ENCODE results near the gene SNAI1. TPM values are rescaled to one million over a fixed set of nuclear protein-coding genes. Genes with fewer than 3 reads are reported as not detected.
"Not testable (repeated sequence)": the region's sequence is repeated elsewhere in the genome, so short reads cannot be mapped to it uniquely, and the experiment has no call there.

SNAI1 gene
- total RNA-seq, 1 experiment from 2014 or later = 0.22 TPM

GRCh38 chr20:50008007-50008406 is 25.2 kb downstream of the SNAI1 start:
- Histone ChIP-seq H2AFZ (ENCODE audit: low read length) (no peak overlapping the region), H4K20me1 (ENCODE audit: insufficient read depth, low read depth, low read length) (no peaks in the 10 kb centered on the region)

GRCh38 chr20:50009521-50010454 is 27.0 kb downstream of the SNAI1 start:
- Histone ChIP-seq H3K4me2 (ENCODE audit: low read depth, low read length, poor library complexity, severe bottlenecking) (no peak overlapping the region), H3K36me3 (ENCODE audit: insufficient read depth, low read length) (no peaks in the 10 kb centered on the region), H3K9me3 (ENCODE audit: low read length) (no peaks in the 10 kb centered on the region), H3K4me1 (ENCODE audit: low read length) (no peaks in the 10 kb centered on the region), H3K9me2 (replicated peaks; ENCODE audit: insufficient read depth, low read length) (no peaks in the 10 kb centered on the region), H3K4me3 (ENCODE audit: low read length) (no peak overlapping the region), H4K20me1 (ENCODE audit: insufficient read depth, low read depth, low read length) (no peaks in the 10 kb centered on the region), H2AFZ (ENCODE audit: low read length) (no peak overlapping the region), H3K9ac (ENCODE audit: low read length) (no peak overlapping the region), H3K79me2 (ENCODE audit: low read length) (no peaks in the 10 kb centered on the region), H3K27me3 (ENCODE audit: low read length) (no peaks in the 10 kb centered on the region), H3K27ac (ENCODE audit: low read length) (no peak overlapping the region)
- DNase-seq = no peak

More at GRCh38 chr20:50008007-50008406, 25.2 kb downstream of the SNAI1 start:
- no peaks in the 10 kb centered on the region for H3K27me3 ChIP-seq (ENCODE audit: low read length)
- H3K27ac ChIP-seq (ENCODE audit: low read length) = no peak overlapping the region
- H3K9me2 ChIP-seq (replicated peaks; ENCODE audit: insufficient read depth, low read length) = no peaks in the 10 kb centered on the region
- H3K4me1 ChIP-seq (ENCODE audit: low read length) = no peaks in the 10 kb centered on the region
- DNase-seq = no peak
- H3K4me2 ChIP-seq (ENCODE audit: low read depth, low read length, poor library complexity, severe bottlenecking) = no peak overlapping the region
- H3K9ac ChIP-seq (ENCODE audit: low read length) = no peak overlapping the region
- H3K9me3 ChIP-seq (ENCODE audit: low read length) = no peaks in the 10 kb centered on the region
- H3K36me3 ChIP-seq (ENCODE audit: insufficient read depth, low read length) = no peaks in the 10 kb centered on the region
- no peaks in the 10 kb centered on the region for H3K79me2 ChIP-seq (ENCODE audit: low read length)
- H3K4me3 ChIP-seq (ENCODE audit: low read length) = no peak overlapping the region

- not testable (repeated sequence) for H3K27ac ChIP-seq (ENCODE audit: low read length); H4K20me1 ChIP-seq (ENCODE audit: insufficient read depth, low read depth, low read length); H3K9me2 ChIP-seq (replicated peaks; ENCODE audit: insufficient read depth, low read length); DNase-seq; H3K9ac ChIP-seq (ENCODE audit: low read length); H2AFZ ChIP-seq (ENCODE audit: low read length); H3K36me3 ChIP-seq (ENCODE audit: insufficient read depth, low read length); H3K4me1 ChIP-seq (ENCODE audit: low read length); H3K4me3 ChIP-seq (ENCODE audit: low read length); H3K9me3 ChIP-seq (ENCODE audit: low read length); H3K4me2 ChIP-seq (ENCODE audit: low read depth, low read length, poor library complexity, severe bottlenecking); H3K27me3 ChIP-seq (ENCODE audit: low read length); H3K79me2 ChIP-seq (ENCODE audit: low read length)
Measured at GRCh38 chr20:50011597-50011996, 28.8 kb downstream of the SNAI1 start.

DNA sequence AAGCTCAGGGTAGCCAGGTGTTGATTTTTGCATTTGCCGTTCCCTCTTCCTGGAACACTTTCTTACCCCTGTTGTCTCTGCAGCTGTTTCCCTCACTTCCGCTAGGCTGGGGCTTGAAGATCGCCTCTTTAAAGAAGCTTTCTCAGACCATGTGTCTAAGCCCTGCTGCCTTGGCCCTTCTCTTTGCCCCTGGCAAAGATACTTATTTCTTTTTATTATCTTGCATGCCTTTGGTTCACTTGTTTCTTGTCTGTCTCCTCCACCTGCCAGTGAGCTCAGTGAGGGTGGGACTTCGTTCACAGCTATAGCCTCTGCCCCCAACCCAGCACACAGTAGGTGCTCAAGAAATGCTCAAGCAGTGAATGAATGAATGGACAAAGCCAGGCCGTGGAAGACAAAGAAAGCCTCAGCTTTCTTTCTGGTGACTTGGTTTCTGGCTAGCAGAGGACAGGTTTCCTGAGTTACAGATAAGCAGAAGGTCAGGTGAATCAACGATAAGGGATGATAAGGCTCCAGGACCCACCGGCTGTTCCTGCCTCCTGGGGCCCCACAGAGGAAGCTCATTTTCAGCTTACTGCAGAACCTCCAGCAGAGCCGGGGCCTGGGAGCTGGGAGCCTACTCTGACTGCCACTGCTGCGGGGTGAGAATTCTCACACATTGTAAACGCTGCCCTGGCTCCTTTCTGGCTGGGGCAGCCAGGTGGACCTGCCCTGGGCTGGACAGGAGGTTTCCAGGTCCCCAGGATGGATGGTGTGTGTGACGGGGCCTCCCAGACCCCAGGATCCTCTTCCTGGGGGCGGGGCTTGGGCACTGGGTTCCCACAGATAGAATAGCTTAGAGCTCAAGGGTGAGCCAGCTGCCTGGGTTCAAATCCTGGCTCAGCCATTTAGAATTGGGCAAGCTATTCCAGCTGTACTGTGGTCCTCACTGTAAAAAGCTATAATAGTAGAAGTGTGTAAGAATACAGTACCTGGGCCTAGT is 29.8 kb downstream of the SNAI1 start:
- Histone ChIP-seq H4K20me1 (ENCODE audit: insufficient read depth, low read depth, low read length) (no peaks in the 10 kb centered on the region), H3K27ac (ENCODE audit: low read length) (no peak overlapping the region), H3K9me3 (ENCODE audit: low read length) (no peaks in the 10 kb centered on the region), H3K4me2 (ENCODE audit: low read depth, low read length, poor library complexity, severe bottlenecking) (no peak overlapping the region), H3K4me1 (ENCODE audit: low read length) (no peaks in the 10 kb centered on the region), H3K27me3 (ENCODE audit: low read length) (no peaks in the 10 kb centered on the region), H2AFZ (ENCODE audit: low read length) (no peak overlapping the region), H3K36me3 (ENCODE audit: insufficient read depth, low read length) (no peaks in the 10 kb centered on the region), H3K9me2 (replicated peaks; ENCODE audit: insufficient read depth, low read length) (no peaks in the 10 kb centered on the region), H3K4me3 (ENCODE audit: low read length) (no peak overlapping the region), H3K9ac (ENCODE audit: low read length) (no peak overlapping the region), H3K79me2 (ENCODE audit: low read length) (no peaks in the 10 kb centered on the region)
- DNase-seq = peak; percentile 61

GRCh38 chr20:50013976-50014375 is 31.2 kb downstream of the SNAI1 start:
- no peak overlapping the region for H3K9ac ChIP-seq (ENCODE audit: low read length)
- H2AFZ ChIP-seq (ENCODE audit: low read length) = no peak overlapping the region
- no peaks in the 10 kb centered on the region for H3K9me2 ChIP-seq (replicated peaks; ENCODE audit: insufficient read depth, low read length)
- H3K4me3 ChIP-seq (ENCODE audit: low read length) = no peak overlapping the region
- no peaks in the 10 kb centered on the region for H3K4me1 ChIP-seq (ENCODE audit: low read length)
- H3K27ac ChIP-seq (ENCODE audit: low read length) = no peak overlapping the region
- no peaks in the 10 kb centered on the region for H3K9me3 ChIP-seq (ENCODE audit: low read length)
- no peak overlapping the region for H3K4me2 ChIP-seq (ENCODE audit: low read depth, low read length, poor library complexity, severe bottlenecking)
- DNase-seq = no peak
- H4K20me1 ChIP-seq (ENCODE audit: insufficient read depth, low read depth, low read length) = no peaks in the 10 kb centered on the region
- H3K27me3 ChIP-seq (ENCODE audit: low read length) = no peaks in the 10 kb centered on the region
- no peaks in the 10 kb centered on the region for H3K79me2 ChIP-seq (ENCODE audit: low read length)
- no peaks in the 10 kb centered on the region for H3K36me3 ChIP-seq (ENCODE audit: insufficient read depth, low read length)

- Histone ChIP-seq H3K79me2 (ENCODE audit: low read length) (no peaks in the 10 kb centered on the region), H3K9me3 (ENCODE audit: low read length) (no peaks in the 10 kb centered on the region), H3K27ac (ENCODE audit: low read length) (no peak overlapping the region), H4K20me1 (ENCODE audit: insufficient read depth, low read depth, low read length) (no peaks in the 10 kb centered on the region), H3K4me1 (ENCODE audit: low read length) (no peaks in the 10 kb centered on the region), H3K4me3 (ENCODE audit: low read length) (no peak overlapping the region), H2AFZ (ENCODE audit: low read length) (no peak overlapping the region), H3K36me3 (ENCODE audit: insufficient read depth, low read length) (no peaks in the 10 kb centered on the region), H3K4me2 (ENCODE audit: low read depth, low read length, poor library complexity, severe bottlenecking) (no peak overlapping the region), H3K27me3 (ENCODE audit: low read length) (no peaks in the 10 kb centered on the region), H3K9ac (ENCODE audit: low read length) (no peak overlapping the region), H3K9me2 (replicated peaks; ENCODE audit: insufficient read depth, low read length) (no peaks in the 10 kb centered on the region)
- no peak for DNase-seq
Measured at GRCh38 chr20:50014570-50015562, 32.1 kb downstream of the SNAI1 start.

DNA sequence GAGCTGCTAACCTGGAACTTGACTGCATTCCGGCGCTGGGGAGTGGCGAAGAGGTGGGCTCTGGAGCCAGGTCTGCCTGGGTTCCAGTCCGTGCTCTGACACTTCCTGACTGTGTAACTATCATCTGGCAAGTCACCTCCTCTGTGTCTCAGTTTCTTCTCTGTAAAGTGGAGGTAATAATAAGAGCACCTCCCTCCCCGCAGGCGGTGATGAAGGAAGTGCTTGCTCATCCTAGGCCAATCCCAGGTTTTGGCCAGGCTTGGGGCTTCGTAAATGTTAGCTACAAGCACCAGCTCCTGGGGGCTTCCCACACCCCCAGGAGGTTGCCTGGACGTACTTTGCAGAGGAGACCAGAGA is 32.8 kb downstream of the SNAI1 start:
- Histone ChIP-seq H3K9me2 (replicated peaks; ENCODE audit: insufficient read depth, low read length) (no peaks in the 10 kb centered on the region), H3K27ac (ENCODE audit: low read length) (no peak overlapping the region), H3K9me3 (ENCODE audit: low read length) (no peaks in the 10 kb centered on the region), H3K4me3 (ENCODE audit: low read length) (no peak overlapping the region), H3K4me2 (ENCODE audit: low read depth, low read length, poor library complexity, severe bottlenecking) (no peak overlapping the region), H4K20me1 (ENCODE audit: insufficient read depth, low read depth, low read length) (no peaks in the 10 kb centered on the region), H3K36me3 (ENCODE audit: insufficient read depth, low read length) (no peaks in the 10 kb centered on the region), H3K9ac (ENCODE audit: low read length) (no peak overlapping the region), H2AFZ (ENCODE audit: low read length) (no peak overlapping the region), H3K79me2 (ENCODE audit: low read length) (no peaks in the 10 kb centered on the region), H3K4me1 (ENCODE audit: low read length) (no peaks in the 10 kb centered on the region), H3K27me3 (ENCODE audit: low read length) (no peaks in the 10 kb centered on the region)
- no peak for DNase-seq
